Measurements from ENCODE around the gene LGSN.
"Not testable (repeated sequence)": the region's sequence is repeated elsewhere in the genome, so short reads cannot be mapped to it uniquely, and the experiment has no call there.

Gene LGSN

GRCh38 chr6:63334652-63335051 lies 14.9 kb upstream of the LGSN start:
- in situ Hi-C loops (cut with MboI; ENCODE audit: low sequenced_read_pairs); H3K9me3 ChIP-seq; H3K4me3 ChIP-seq; H3K27me3 ChIP-seq (ENCODE audit: low read depth); H3K4me1 ChIP-seq; H3K36me3 ChIP-seq (replicated peaks); DNase-seq (ENCODE audit: low spot score in 2 of 2): not testable (repeated sequence)

- H3K4me1 ChIP-seq = no peaks in the 10 kb centered on the region
- no peaks in the 10 kb centered on the region for H3K36me3 ChIP-seq (replicated peaks)
Observed at GRCh38 chr6:63333440-63333839, 13.7 kb upstream of the LGSN start.

GRCh38 chr6:63326630-63327029 lies 6.8 kb upstream of the LGSN start:
- H3K4me1 ChIP-seq; H3K27me3 ChIP-seq (ENCODE audit: low read depth); H3K9me3 ChIP-seq; DNase-seq (ENCODE audit: low spot score in 2 of 2); in situ Hi-C loops (cut with MboI; ENCODE audit: low sequenced_read_pairs); H3K36me3 ChIP-seq (replicated peaks); H3K4me3 ChIP-seq: not testable (repeated sequence)

More at GRCh38 chr6:63333440-63333839, 13.7 kb upstream of the LGSN start:
- no peak for DNase-seq (ENCODE audit: low spot score in 2 of 2)
- Histone ChIP-seq H3K9me3 (no peaks in the 10 kb centered on the region), H3K27me3 (ENCODE audit: low read depth) (no peaks in the 10 kb centered on the region), H3K4me3 (no peak overlapping the region)
- in situ Hi-C loops (cut with MboI; ENCODE audit: low sequenced_read_pairs) = no loop called here

- DNase-seq (ENCODE audit: low spot score in 2 of 2) = no peak
- in situ Hi-C loops (cut with MboI; ENCODE audit: low sequenced_read_pairs) = no loop called here
- Histone ChIP-seq H3K9me3 (no peaks in the 10 kb centered on the region), H3K4me1 (no peaks in the 10 kb centered on the region), H3K4me3 (no peak overlapping the region), H3K27me3 (ENCODE audit: low read depth) (no peaks in the 10 kb centered on the region), H3K36me3 (replicated peaks) (no peaks in the 10 kb centered on the region)
Observed at GRCh38 chr6:63322981-63323380, 3.2 kb upstream of the LGSN start.

GRCh38 chr6:63321821-63322220 lies 2.0 kb upstream of the LGSN start:
- in situ Hi-C loops (cut with MboI; ENCODE audit: low sequenced_read_pairs) = no loop called here
- H3K4me3 ChIP-seq = no peak overlapping the region
- no peaks in the 10 kb centered on the region for H3K27me3 ChIP-seq (ENCODE audit: low read depth)
- H3K36me3 ChIP-seq (replicated peaks) = no peaks in the 10 kb centered on the region
- no peaks in the 10 kb centered on the region for H3K4me1 ChIP-seq
- no peaks in the 10 kb centered on the region for H3K9me3 ChIP-seq
- DNase-seq (ENCODE audit: low spot score in 2 of 2) = no peak

- in situ Hi-C loops (cut with MboI; ENCODE audit: low sequenced_read_pairs) = no loop called here
- Histone ChIP-seq H3K4me1 (no peaks in the 10 kb centered on the region), H3K27me3 (ENCODE audit: low read depth) (no peaks in the 10 kb centered on the region), H3K9me3 (no peaks in the 10 kb centered on the region), H3K4me3 (no peak overlapping the region), H3K36me3 (replicated peaks) (no peaks in the 10 kb centered on the region)
- no peak for DNase-seq (ENCODE audit: low spot score in 2 of 2)
Observed at GRCh38 chr6:63317641-63318040, 2.1 kb downstream of the LGSN start.

- Histone ChIP-seq H3K4me3 (no peak overlapping the region), H3K36me3 (replicated peaks) (no peaks in the 10 kb centered on the region), H3K9me3 (no peaks in the 10 kb centered on the region), H3K27me3 (ENCODE audit: low read depth) (no peaks in the 10 kb centered on the region), H3K4me1 (no peaks in the 10 kb centered on the region)
- no peak for DNase-seq (ENCODE audit: low spot score in 2 of 2)
- in situ Hi-C loops (cut with MboI; ENCODE audit: low sequenced_read_pairs) = no loop called here
Observed at GRCh38 chr6:63316113-63316512, 3.7 kb downstream of the LGSN start.

- in situ Hi-C loops (cut with MboI; ENCODE audit: low sequenced_read_pairs) = no loop called here
- DNase-seq (ENCODE audit: low spot score in 2 of 2) = no peak
- Histone ChIP-seq H3K4me3 (no peak overlapping the region), H3K4me1 (no peaks in the 10 kb centered on the region), H3K27me3 (ENCODE audit: low read depth) (no peaks in the 10 kb centered on the region), H3K9me3 (no peaks in the 10 kb centered on the region), H3K36me3 (replicated peaks) (no peaks in the 10 kb centered on the region)
Observed at GRCh38 chr6:63313111-63313510, 6.7 kb downstream of the LGSN start.

- Histone ChIP-seq H3K4me3 (no peak overlapping the region), H3K36me3 (replicated peaks) (no peaks in the 10 kb centered on the region), H3K4me1 (0 out of 2 replicates have a peak, but pooled peaks cover 4% of the 10 kb centered on the region), H3K9me3 (no peaks in the 10 kb centered on the region), H3K27me3 (ENCODE audit: low read depth) (no peaks in the 10 kb centered on the region)
- in situ Hi-C loops (cut with MboI; ENCODE audit: low sequenced_read_pairs) = no loop called here
- peak; percentile 25 to 27 for DNase-seq (ENCODE audit: low spot score in 2 of 2)
Observed at GRCh38 chr6:63307581-63308246, 12.1 kb downstream of the LGSN start.

- in situ Hi-C loops (cut with MboI; ENCODE audit: low sequenced_read_pairs) = no loop called here
- no peak for DNase-seq (ENCODE audit: low spot score in 2 of 2)
- 0 out of 2 replicates have a peak, but pooled peaks cover 4% of the 10 kb centered on the region for H3K4me1 ChIP-seq
- H3K36me3 ChIP-seq (replicated peaks) = no peaks in the 10 kb centered on the region
- H3K4me3 ChIP-seq = no peak overlapping the region
- H3K9me3 ChIP-seq = no peaks in the 10 kb centered on the region
- H3K27me3 ChIP-seq (ENCODE audit: low read depth) = no peaks in the 10 kb centered on the region
Observed at GRCh38 chr6:63306420-63306819, 13.4 kb downstream of the LGSN start.

- no peaks in the 10 kb centered on the region for H3K36me3 ChIP-seq (replicated peaks)
- H3K9me3 ChIP-seq = no peaks in the 10 kb centered on the region
- no peak overlapping the region for H3K4me3 ChIP-seq
- 0 out of 2 replicates have a peak, but pooled peaks cover 4% of the 10 kb centered on the region for H3K4me1 ChIP-seq
- DNase-seq (ENCODE audit: low spot score in 2 of 2) = no peak
- no peaks in the 10 kb centered on the region for H3K27me3 ChIP-seq (ENCODE audit: low read depth)
- in situ Hi-C loops (cut with MboI; ENCODE audit: low sequenced_read_pairs) = no loop called here
Observed at GRCh38 chr6:63305277-63305676, 14.5 kb downstream of the LGSN start.

- Histone ChIP-seq H3K9me3 (no peaks in the 10 kb centered on the region), H3K36me3 (replicated peaks) (no peaks in the 10 kb centered on the region), H3K27me3 (ENCODE audit: low read depth) (no peaks in the 10 kb centered on the region), H3K4me3 (no peak overlapping the region), H3K4me1 (0 out of 2 replicates have a peak, but pooled peaks cover 4% of the 10 kb centered on the region)
- no peak for DNase-seq (ENCODE audit: low spot score in 2 of 2)
- in situ Hi-C loops (cut with MboI; ENCODE audit: low sequenced_read_pairs) = no loop called here
Observed at GRCh38 chr6:63303476-63303875, 16.3 kb downstream of the LGSN start.

GRCh38 chr6:63299667-63300066 lies 20.1 kb downstream of the LGSN start:
- DNase-seq (ENCODE audit: low spot score in 2 of 2) = no peak
- Histone ChIP-seq H3K4me1 (0 out of 2 replicates have a peak, but pooled peaks cover 4% of the 10 kb centered on the region), H3K27me3 (ENCODE audit: low read depth) (no peaks in the 10 kb centered on the region), H3K36me3 (replicated peaks) (no peaks in the 10 kb centered on the region), H3K4me3 (no peak overlapping the region), H3K9me3 (no peaks in the 10 kb centered on the region)
- in situ Hi-C loops (cut with MboI; ENCODE audit: low sequenced_read_pairs) = no loop called here

GRCh38 chr6:63295553-63296194 lies 24.1 kb downstream of the LGSN start:
- H3K4me1 ChIP-seq = no peaks in the 10 kb centered on the region
- no peaks in the 10 kb centered on the region for H3K27me3 ChIP-seq (ENCODE audit: low read depth)
- no peaks in the 10 kb centered on the region for H3K36me3 ChIP-seq (replicated peaks)
- DNase-seq (ENCODE audit: low spot score in 2 of 2) = no peak
- H3K9me3 ChIP-seq = no peaks in the 10 kb centered on the region
- in situ Hi-C loops (cut with MboI; ENCODE audit: low sequenced_read_pairs) = no loop called here
- no peak overlapping the region for H3K4me3 ChIP-seq

Data from HAP-1 (cell line).